Measurements from ENCODE around the gene RBM33.

DNA sequence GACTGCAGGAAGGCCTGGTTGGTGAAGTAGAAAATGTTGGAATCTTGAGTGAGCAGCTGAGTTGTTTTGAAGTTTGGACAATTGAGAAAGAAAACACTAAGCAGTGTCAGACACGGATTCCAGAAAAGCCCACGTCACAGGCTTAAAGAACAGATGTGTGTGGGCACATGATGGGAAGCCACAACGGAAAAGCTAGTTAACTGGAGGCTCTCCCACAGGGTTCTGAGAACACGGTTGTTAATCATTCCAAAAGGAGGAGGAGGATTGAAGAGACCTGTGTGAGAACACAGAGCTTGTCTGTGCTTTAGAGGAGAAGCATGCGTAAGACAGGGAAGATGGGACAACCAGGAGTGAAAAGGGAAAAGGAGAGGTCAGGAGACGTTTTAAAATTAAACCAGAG is 125.2 kb downstream of the RBM33 start:
- TF ChIP-seq EZH2 (IDR thresholded peaks at IDR 0.05; ENCODE audit: borderline replicate concordance, control insufficient read depth, low read depth, low read length) (no peak), NFIC (IDR thresholded peaks at IDR 0.05; ENCODE audit: low read depth, low read length) (no peak), ATF3 (IDR thresholded peaks at IDR 0.05; ENCODE audit: borderline replicate concordance, extremely low read depth, low read depth, low read length) (no peak), CTCF (IDR thresholded peaks at IDR 0.05 in 2 of 3, conservative IDR thresholded peaks at IDR 0.05 in 1 of 3; ENCODE audit: control insufficient read depth in 2 of 3, extremely low read depth in 1 of 3, insufficient read depth in 1 of 3, low read depth in 3 of 3, low read length in 3 of 3) (no peak)
